Endodermal cell (in vitro differentiated cells): ENCODE data around the gene UNC5C. TPM values are rescaled to one million over a fixed set of nuclear protein-coding genes. Genes with fewer than 3 reads are reported as not detected.

Experiments
- DNase-seq: peaks from one replicate; pipeline ENCODE4 v3.0.0-alpha.2; 2017
- H3K27ac ChIP-seq: 2 replicates; pipeline ENCODE4 v1.5.1; 2013; ENCODE audit warnings: mild to moderate bottlenecking, low read depth, low read length, moderate library complexity
- H3K27me3 ChIP-seq: 2 replicates; pipeline ENCODE4 v1.6.1; 2013; ENCODE audit warnings: mild to moderate bottlenecking, low read length, moderate library complexity; ENCODE audit not compliant: insufficient read depth, control insufficient read depth, poor library complexity, severe bottlenecking
- H3K36me3 ChIP-seq: 2 replicates; pipeline ENCODE4 v1.7.0; 2013; ENCODE audit warnings: mild to moderate bottlenecking, low read length, moderate library complexity; ENCODE audit not compliant: control insufficient read depth, insufficient read depth
- H3K4me1 ChIP-seq: one replicate; pipeline ENCODE4 v1.7.0; 2013; ENCODE audit warnings: low read length; ENCODE audit not compliant: control insufficient read depth, insufficient read depth
- H3K4me3 ChIP-seq: 2 replicates; pipeline ENCODE4 v1.5.1; 2013; ENCODE audit warnings: mild to moderate bottlenecking, low read length, moderate library complexity
- H3K9ac ChIP-seq: 2 replicates; pipeline ENCODE4 v1.6.1; 2013; ENCODE audit warnings: mild to moderate bottlenecking, low read length, moderate library complexity; ENCODE audit not compliant: poor library complexity, severe bottlenecking; ENCODE audit errors: extremely low read depth
- H3K9me3 ChIP-seq: 2 replicates; pipeline ENCODE4 v1.6.1; 2013; ENCODE audit warnings: mild to moderate bottlenecking, low read length, moderate library complexity; ENCODE audit not compliant: control insufficient read depth
- H3K27ac Mint-ChIP-seq: 2 replicates; pipeline ENCODE4 v1.8.0; 2020; ENCODE audit warnings: mixed read lengths
- H3K27me3 Mint-ChIP-seq: 2 replicates; pipeline ENCODE4 v1.8.0; 2021; ENCODE audit warnings: mild to moderate bottlenecking, mixed read lengths; ENCODE audit not compliant: insufficient read depth
- H3K36me3 Mint-ChIP-seq: 2 replicates; pipeline ENCODE4 v1.8.0; 2020; ENCODE audit warnings: low read depth, mixed read lengths
- H3K4me1 Mint-ChIP-seq: 2 replicates; pipeline ENCODE4 v1.8.0; 2020; ENCODE audit warnings: mixed read lengths
- H3K4me3 Mint-ChIP-seq: 2 replicates; pipeline ENCODE4 v1.8.0; 2020; ENCODE audit warnings: mild to moderate bottlenecking, moderate library complexity, mixed read lengths
- H3K9me3 Mint-ChIP-seq: 2 replicates; pipeline ENCODE4 v1.8.0; 2020; ENCODE audit warnings: mild to moderate bottlenecking, mixed read lengths
- WGBS, 2 experiments: methylation state at CpG; one replicate each; pipeline versions ENCODE4 v1.1.5 to v1.1.7; 2013; ENCODE audit warnings: missing lambda C conversion rate in 2 of 2, mixed read lengths in 1 of 2; ENCODE audit not compliant: insufficient coverage in 1 of 2, insufficient read length in 1 of 2; 5-methylcytosine and 5-hydroxymethylcytosine counted together
- total RNA-seq, 2 donors: library from RNA; stranded (reverse); fragmentation: NEBNext Ultra II Directional in 1 of 2; extraction: Animal tissue kit (Norgen Biotek cat#: 25700) in 1 of 2; gene quantifications; 2 replicates in 1 of 2; 3 replicates in 1 of 2; pipeline ENCODE4 v1.2.1, GENCODE V29; 2021
- TF ChIP-seq, protein P1 (sequence below): fragments of 200-600 bp; sonication (generic); conservative IDR thresholded peaks from 2 replicates; pipeline ENCODE4 v1.5.0; 2021; ENCODE audit warnings: antibody characterized with exemption, mild to moderate bottlenecking

UNC5C gene
- total RNA-seq, 2 donors from 2014 or later = 2.0 to 7.2 TPM

DNA sequence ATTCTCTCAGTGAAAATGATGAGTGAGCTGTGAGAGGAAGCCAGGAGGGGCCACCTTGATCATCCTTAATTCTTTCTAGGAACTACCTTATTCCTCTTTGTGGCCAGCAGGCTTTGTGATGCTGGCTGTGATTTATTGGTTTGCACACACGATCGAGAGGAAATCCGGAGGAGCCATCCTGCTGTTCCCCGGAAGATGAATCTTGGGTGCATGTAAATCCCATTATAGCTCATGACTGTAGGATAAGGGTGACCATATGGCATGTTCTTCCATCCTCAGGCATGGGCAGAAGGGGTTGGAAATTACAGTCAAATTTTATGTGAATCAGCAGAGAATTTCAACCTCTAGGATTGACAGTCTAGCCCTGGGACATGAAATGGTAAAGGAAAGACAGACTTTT lies 254.5 kb downstream of the UNC5C start:
- Mint-ChIP-seq H3K27ac (no peak overlapping the region), H3K4me3 (no peak overlapping the region), H3K36me3 (peaks cover 6% of the 10 kb centered on the region), H3K4me1 (peaks cover 8% of the 10 kb centered on the region), H3K27me3 (no peaks in the 10 kb centered on the region), H3K9me3 (peaks cover 11% of the 10 kb centered on the region)
- Histone ChIP-seq H3K27ac (no peak overlapping the region), H3K27me3 (no peaks in the 10 kb centered on the region), H3K4me3 (no peak overlapping the region), H3K4me1 (no peaks in the 10 kb centered on the region), H3K36me3 (no peaks in the 10 kb centered on the region), H3K9me3 (peaks cover 14% of the 10 kb centered on the region), H3K9ac (no peak overlapping the region)
- 86% methylated on average over 4 of the region's 4 CpGs; no CpG with 5 or more reads in 1 of the 2 experiments for WGBS, 2 experiments
- DNase-seq = no peak
- TF ChIP-seq, protein P1, sequence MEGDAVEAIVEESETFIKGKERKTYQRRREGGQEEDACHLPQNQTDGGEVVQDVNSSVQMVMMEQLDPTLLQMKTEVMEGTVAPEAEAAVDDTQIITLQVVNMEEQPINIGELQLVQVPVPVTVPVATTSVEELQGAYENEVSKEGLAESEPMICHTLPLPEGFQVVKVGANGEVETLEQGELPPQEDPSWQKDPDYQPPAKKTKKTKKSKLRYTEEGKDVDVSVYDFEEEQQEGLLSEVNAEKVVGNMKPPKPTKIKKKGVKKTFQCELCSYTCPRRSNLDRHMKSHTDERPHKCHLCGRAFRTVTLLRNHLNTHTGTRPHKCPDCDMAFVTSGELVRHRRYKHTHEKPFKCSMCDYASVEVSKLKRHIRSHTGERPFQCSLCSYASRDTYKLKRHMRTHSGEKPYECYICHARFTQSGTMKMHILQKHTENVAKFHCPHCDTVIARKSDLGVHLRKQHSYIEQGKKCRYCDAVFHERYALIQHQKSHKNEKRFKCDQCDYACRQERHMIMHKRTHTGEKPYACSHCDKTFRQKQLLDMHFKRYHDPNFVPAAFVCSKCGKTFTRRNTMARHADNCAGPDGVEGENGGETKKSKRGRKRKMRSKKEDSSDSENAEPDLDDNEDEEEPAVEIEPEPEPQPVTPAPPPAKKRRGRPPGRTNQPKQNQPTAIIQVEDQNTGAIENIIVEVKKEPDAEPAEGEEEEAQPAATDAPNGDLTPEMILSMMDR = no peak

DNA sequence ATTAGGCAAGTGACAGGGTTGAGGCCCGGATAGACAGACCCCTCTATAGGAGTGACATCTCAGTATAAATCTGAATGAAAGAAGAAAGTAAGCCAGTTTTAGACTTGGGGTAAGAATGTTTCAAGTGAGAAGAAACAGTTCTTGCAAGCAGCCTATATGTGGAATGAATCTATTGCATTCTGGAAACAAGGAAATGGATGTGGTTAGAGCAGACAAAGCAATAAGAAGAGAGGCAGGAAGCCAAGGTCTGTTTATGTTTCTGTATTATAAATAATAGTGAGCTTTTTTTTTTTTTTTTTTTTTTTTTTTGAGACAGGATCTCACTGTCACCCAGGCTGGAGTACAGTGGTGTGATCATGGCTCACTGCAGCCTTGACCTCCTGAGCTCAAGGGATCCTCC lies 255.8 kb downstream of the UNC5C start:
- Mint-ChIP-seq H3K36me3 (no peaks in the 10 kb centered on the region), H3K4me1 (peaks cover 8% of the 10 kb centered on the region), H3K9me3 (peaks cover 10% of the 10 kb centered on the region), H3K27ac (no peak overlapping the region), H3K4me3 (no peak overlapping the region), H3K27me3 (no peaks in the 10 kb centered on the region)
- 82 to 83% methylated on average over 1 of the region's 1 CpG for WGBS, 2 experiments
- TF ChIP-seq, protein P1 = no peak
- Histone ChIP-seq H3K36me3 (no peaks in the 10 kb centered on the region), H3K27ac (no peak overlapping the region), H3K4me1 (no peaks in the 10 kb centered on the region), H3K9me3 (peaks cover 12% of the 10 kb centered on the region), H3K4me3 (no peak overlapping the region), H3K27me3 (no peaks in the 10 kb centered on the region), H3K9ac (no peak overlapping the region)
- DNase-seq = no peak

DNA sequence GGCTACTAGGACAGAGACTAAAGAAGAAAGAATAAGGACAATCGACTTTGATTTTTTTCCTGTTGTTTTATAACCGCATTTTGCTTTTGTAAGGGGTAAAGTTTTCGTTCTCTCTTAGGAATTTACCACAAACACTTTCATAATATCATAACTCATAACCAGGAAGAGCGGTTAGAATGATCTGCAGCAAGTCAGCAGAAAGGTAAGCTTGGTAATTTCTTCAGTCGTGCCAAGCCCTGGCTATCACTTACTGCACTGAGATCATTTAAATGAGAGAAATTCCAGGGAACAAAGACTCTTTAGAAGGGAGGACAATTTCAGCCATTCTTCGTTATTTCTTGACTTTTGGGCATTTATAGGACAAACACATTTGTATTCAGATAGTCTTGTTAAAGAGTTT lies 258.1 kb downstream of the UNC5C start:
- peaks cover 17% of the 10 kb centered on the region for H3K9me3 ChIP-seq
- Mint-ChIP-seq H3K4me1 (no peaks in the 10 kb centered on the region), H3K36me3 (no peaks in the 10 kb centered on the region), H3K27me3 (no peaks in the 10 kb centered on the region), H3K4me3 (no peak overlapping the region), H3K27ac (no peak overlapping the region), H3K9me3 (peaks cover 11% of the 10 kb centered on the region)
- H3K36me3 ChIP-seq = no peaks in the 10 kb centered on the region
- TF ChIP-seq, protein P1 = no peak
- 80 to 84% methylated on average over 3 to 6 of the region's 6 CpGs for WGBS, 2 experiments
- H3K27ac ChIP-seq = no peak overlapping the region
- H3K27me3 ChIP-seq = no peaks in the 10 kb centered on the region
- no peaks in the 10 kb centered on the region for H3K4me1 ChIP-seq
- no peak for DNase-seq
- no peak overlapping the region for H3K4me3 ChIP-seq
- no peak overlapping the region for H3K9ac ChIP-seq
